HG03060 (cell line): ENCODE results near the gene YIPF1.
"Not testable (repeated sequence)": the region's sequence is repeated elsewhere in the genome, so short reads cannot be mapped to it uniquely, and the experiment has no call there.

ENCODE experiments used
- ATAC-seq: cut with Tn5 transposase; IDR thresholded peaks from one replicate; pipeline ENCODE4 v1.9.1; 2021; ENCODE audit warnings: low read depth, moderate number of reproducible peaks; ENCODE audit not compliant: unreplicated experiment

Gene YIPF1

DNA sequence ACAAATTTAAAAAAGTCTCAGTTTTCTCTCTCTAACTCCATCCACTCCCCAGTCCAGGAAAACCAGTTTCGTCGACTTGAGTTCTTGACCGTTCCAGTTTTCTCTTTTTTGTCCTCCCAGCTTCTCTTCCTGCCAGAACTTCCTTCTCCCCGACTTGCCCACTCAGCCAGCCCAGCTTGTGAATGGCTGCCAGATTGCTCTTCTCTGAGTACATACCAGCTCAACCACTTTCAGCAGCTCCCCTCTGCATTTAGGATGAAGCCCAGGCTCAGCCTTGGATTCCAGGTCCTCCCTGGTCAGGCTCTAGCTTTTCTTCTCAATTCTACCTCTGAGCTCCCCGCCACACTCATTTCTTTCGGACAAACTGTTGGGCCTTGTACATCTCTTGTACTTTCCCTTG is 5.8 kb upstream of the YIPF1 start:
- no peak for ATAC-seq

DNA sequence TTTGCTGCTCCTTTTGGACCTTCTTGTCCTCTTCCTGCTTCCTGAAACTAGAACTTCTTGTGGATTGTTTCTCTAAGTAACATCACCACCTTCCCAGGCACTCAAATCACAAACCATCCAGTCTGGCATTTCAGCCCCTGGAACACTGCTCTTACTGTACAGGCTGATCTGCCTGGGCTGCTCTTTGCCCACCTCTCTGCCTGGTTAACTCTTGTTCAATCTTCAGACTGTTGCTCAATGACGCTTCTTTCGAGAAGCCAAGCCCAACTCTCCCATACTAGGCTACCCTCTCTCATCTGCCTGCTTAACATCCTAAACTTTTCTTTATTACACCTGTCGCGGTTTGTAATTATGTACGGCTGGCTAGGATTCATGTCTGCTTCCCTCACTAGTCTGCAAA is 5.0 kb upstream of the YIPF1 start:
- no peak for ATAC-seq

DNA sequence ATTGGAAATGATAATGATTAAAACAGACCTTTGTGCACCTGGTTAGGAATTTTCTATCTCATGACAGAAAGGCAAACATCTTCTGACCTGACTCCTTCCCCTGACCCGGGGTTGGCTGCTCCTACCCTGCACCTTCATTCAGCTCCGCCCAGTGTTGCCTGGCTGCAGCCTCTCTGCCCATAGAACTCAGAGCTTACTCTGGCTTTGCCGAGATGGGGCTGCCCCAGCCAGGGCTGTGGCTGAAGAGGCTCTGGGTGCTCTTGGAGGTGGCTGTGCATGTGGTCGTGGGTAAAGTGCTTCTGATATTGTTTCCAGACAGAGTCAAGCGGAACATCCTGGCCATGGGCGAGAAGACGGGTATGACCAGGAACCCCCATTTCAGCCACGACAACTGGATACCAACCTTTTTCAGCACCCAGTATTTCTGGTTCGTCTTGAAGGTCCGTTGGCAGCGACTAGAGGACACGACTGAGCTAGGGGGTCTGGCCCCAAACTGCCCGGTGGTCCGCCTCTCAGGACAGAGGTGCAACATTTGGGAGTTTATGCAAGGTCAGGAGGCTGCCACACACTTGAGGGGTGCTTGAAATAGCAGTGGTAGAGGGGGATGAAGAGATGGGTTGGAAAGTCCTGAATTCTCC is 4.5 kb upstream of the YIPF1 start, which contains the start of gene DIO1:
Gene DIO1 (plus strand): TSS at position 189 of the 638 bp plus-strand sequence. CDS start 24 bp downstream, at position 213.
- no peak for ATAC-seq

DNA sequence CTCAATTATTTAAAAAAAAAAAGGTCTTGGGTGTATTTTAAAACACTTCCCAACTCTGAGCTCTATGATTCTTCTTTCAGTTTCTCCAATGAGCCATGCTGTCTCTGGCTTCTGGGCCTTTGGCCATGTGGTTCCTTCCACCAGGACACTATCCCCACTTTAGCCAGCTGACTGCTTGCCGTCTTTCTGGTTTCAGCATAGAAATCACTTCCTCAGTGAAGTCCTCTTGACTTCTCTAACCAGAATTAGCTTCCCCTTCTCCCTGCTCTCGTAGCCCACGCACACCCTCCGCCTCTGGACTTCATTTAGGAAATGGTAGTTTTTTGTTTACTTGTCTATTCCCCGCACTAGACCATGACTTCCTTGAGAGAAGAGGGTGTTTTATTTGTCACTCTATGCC is 3.3 kb upstream of the YIPF1 start:
- ATAC-seq, result no peak

DNA sequence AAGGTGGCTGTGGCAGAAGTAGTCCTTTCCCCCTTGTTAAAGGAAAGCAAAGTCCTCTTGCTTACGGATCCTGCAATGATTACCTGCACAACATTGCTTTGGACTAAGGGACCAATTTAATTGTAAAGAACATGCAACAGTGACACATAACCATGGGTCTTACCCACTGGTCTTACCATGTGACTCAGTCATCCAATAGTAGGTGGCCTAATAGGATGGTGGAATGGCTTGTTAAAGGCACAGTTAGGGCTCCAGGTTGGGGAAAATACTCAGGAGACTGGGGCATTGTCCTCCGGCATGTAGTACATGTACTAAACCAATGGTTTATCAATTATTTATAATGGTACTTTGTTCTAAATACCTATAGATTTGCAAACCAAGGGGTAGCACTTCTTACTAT is 2.1 kb upstream of the YIPF1 start:
- no peak for ATAC-seq

DNA sequence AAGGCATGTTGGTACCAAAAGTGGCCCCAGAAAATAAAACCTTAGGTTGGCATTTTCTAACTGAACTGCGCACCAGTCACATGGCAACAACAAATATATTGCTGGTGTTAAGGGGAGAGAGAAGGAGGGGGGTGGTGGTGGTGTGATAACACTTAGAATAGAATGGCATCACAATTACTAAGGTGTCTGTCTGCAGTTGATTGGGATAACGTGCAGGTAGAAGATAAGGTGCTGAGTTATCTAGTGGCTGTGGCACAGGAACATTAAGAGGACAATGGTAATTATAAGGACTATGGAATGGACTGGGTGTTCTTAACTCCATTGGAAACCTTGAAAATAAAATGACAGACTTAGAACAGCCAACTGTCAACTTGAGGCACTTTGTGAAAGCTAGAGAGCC is 1.4 kb upstream of the YIPF1 start:
- ATAC-seq, result no peak

DNA sequence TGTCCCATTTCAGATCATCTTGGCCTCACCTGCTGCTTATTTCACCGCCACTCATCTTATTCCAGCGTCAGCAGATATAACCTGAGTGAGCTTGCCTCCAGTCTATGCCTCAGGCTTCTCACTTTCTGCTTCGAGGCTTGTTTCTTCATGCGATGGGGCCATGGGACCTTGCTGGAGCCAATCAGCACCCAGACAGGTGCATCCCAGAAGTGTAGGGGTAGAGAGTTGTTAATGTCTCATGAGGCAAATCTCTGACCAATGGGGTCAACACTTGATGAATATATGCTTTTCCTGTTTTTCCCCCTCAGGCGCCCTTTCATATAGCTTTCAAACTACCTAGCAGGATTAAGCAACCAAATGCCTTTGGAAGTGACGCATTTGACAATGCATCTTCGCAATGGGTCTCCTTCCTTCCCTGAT is 935 bp upstream of the YIPF1 start:
- no peak for ATAC-seq

DNA sequence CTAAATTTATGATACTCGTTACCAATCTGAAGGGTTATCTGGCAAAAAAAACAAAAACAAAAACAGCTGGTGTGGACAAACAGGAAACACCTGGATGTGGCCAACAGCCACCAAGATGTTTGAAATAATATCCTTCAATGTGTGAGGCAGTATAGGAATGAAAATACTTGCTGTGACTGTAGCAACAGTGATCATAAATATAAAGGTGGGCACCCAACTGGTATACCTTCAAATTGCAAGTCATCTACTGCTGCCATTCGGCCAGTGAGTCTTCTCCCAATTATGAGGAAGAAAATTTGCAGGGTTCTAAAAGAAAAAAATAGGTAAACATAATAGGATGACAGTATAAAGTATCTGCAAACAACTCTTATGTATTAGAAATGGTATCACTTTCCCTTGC is 916 bp downstream of the YIPF1 start:
- no peak for ATAC-seq

DNA sequence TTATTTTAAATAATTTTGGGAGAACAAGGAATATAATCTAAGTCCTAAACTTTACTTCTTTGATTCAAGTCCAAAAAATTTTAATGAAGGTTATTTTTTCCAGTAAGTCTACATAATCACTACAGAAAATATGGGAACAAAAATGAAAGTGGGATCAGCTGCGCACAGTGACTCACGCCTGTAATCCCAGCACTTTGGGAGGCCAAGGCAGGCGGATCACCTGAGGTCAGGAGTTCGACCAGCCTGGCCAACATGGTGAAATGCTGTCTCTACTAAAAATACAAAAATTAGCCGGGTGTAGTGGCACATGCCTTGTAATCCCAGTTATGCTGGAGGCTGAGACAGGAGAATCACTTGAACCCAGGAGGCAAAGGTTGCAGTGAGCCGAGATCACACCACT is 6.0 kb downstream of the YIPF1 start:
- ATAC-seq, result not testable (repeated sequence)

DNA sequence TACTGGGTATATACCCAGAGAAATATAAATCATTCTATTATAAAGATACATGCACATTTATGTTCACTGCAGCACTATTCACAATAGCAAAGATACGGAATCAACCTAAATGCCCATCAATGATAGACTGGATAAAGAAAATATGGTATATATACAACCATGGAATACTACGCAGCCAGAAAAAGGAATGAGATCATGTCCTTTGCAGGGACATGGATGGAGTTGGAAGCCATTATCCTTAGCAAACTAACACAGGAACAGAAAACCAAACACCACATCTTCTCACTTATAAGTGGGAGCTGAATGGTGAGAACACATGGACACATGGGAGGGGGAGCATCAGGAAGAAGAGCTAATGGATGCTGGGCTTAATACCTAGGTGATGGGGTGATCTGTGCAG is 7.7 kb downstream of the YIPF1 start:
- ATAC-seq, result not testable (repeated sequence)

DNA sequence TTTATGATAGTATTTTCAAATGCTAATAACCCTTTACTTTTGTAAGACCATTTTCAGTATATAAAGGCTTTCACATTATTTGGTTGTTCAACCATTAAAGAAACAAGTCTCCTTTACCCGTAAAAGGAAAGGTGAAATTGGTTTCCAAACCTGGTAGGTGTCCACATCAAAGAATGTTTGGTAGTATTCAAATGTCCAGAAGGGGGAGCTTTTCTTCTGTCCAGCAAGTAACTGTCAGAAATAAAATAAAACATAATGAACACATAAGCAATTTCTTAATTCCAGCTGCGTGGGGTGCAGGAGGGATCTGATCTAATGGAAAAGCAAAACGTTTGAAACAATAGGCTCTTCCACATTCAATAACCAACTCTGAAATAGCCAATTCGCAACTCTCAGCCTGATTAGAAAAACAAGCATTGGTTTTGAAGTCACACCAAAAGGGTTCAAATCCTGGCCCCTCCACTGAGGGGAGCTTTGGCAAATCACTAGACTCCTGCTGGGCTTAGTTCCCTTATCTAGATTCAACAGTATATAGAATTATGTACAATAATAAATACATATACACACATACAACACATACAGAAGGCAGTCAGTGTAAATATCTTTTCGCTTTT is 11.0 kb downstream of the YIPF1 start:
- no peak for ATAC-seq

DNA sequence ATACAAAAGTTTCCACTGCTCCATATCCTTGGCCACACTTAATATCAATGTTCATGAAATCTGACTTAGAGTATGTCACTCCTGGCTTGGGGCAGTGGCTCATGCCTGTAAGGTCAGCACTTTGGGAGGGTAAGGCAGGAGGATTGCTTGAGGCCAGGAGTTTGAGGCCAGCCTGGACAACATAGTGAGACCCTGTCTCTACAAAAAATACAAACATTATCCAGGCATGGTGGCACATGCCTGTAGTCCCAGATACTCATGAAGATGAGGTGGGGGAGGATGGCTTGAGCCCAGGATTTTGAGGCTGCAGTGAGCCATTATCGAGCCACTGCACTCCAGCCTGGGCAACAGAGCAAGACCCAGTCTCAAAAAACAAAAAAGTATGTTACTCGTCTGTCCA is 14.4 kb downstream of the YIPF1 start:
- not testable (repeated sequence) for ATAC-seq

DNA sequence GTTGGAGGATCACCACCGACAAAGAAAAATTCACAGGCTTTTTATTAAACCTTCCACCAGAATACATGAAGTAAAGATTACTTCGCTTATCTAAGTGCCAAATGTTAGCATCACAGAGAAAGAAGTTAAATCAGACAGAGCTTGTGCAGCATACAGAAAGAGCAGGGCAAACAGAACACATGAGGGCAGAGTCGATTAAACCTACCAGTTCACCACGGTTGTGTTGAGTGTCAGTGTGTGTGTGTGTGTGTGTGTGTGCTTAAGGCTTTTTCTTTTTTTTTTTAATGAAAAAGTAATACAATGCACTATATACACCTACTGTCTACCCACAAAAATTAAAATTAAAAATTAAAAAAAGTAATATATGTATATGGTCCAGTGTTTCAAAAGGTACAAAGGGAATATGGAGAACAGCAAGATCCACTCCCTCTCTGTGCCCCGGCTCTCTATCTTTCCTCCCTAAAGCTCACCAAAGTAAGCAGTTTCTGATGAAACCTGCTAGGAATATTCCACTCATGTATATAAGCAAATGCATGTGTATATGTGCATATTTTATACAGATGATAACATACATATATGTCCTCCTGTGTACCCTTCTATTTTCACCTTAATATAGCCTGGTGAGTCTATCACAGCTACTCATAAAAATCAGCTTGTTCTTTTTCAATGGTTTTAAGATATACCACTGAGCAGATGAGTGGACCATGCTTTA is 17.7 kb downstream of the YIPF1 start:
- ATAC-seq, result no peak

DNA sequence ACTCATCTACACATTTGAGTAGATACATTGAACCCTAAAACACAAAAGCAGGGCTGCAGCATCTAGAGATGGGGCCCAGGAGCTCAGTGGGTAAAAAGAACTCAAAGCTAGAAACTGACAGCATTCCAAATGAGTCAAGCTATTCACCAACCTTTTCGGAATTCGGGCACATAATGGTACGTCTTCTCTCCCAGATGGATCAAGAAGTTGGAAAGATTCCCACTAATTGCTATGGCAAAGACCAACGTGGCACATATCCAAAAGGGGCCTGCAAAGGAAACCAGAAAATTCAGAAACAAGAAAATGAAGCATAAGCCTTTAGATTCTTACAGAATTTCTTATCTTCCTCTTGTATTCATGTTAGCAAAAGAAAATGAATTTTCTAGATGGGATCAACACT is 18.4 kb downstream of the YIPF1 start:
- no peak for ATAC-seq

DNA sequence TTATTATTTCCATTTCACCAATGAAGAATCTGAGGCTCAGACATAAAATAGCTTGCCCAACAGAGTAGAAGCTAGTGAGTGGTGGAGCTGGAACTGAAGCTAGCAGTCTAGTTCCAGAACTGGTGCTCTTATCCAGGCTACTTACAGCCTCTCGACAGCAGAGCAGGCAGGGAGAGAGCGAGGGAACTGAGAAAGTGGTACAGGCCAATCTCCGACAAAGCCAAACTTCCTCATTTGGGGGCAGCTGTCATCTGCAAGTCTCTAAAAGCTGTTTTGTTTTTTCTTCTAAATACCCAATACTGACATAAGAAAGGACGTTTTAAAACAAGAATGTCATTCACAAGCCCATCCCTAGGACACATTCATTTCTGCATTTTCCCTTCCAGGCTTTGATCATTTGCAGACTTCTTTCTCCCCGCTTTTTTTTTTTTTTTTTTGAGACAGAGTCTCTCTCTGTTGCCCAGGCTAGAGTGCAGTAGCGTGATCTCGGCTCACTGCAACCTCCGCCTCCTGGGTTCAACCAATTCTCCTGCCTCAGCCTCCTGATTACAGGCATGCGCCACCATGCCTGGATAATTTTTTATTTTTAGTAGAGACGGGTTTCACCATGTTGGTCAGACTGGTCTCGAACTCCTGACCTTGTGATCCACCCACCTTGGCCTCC is 20.0 kb downstream of the YIPF1 start:
- no peak for ATAC-seq

DNA sequence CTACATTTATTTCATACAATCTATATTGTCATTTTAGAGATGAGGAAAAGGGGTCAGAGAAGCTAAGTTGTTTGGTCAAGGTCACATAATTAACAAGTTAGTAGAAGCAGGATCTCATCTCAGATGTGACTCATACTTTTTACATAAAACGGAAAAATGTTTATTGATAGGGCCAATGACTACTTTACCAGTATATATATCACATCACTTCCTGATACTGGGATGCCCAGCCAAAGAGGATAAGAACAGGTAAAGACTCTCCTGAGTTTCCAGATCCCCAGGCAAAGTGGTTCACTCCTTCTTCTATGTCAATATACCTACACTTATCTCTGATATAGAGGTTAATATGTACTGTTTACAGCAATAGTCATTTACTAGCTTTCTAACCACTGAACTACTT is 21.0 kb downstream of the YIPF1 start:
- no peak for ATAC-seq

DNA sequence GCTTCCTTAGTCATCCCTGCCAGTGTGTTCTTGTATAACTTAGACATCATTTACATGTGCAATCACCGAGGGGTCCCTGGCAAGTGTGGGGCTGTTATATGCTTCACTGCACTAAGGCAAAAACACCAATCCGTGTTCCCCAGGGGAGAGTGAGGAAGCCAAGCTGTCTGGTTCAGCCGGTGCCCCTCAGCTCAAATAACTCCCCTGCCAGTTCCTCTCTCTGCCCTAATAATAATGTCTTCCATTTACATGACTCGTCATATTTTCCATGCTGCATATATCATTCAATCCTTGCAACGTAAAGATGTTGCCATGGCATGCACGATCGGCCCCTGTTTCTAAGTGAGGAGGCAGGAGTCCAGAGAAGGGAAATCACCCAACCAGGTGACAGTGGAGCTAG is 27.1 kb downstream of the YIPF1 start:
- ATAC-seq, result no peak

DNA sequence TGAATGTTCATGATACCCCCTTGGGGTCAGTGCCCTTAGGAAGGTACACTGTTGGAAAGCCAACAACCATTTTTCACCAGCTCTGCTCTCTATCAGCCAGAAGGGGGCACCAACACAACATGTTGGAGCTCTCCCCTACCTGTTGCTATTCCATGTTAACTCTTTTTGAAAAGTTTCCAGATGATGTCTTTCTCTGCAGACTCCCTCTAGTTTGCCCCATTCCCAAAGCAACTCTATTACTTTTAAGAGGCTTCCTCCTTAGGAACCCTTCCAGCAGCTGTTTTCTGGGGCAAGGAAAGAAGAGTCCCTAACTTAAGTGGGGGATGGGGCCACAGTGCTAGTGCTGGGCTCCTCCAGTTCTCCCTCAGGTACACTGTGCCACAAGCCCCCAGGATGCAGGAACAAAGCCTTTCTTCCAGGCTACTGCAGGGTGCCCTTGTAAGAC is 28.6 kb downstream of the YIPF1 start:
- no peak for ATAC-seq

DNA sequence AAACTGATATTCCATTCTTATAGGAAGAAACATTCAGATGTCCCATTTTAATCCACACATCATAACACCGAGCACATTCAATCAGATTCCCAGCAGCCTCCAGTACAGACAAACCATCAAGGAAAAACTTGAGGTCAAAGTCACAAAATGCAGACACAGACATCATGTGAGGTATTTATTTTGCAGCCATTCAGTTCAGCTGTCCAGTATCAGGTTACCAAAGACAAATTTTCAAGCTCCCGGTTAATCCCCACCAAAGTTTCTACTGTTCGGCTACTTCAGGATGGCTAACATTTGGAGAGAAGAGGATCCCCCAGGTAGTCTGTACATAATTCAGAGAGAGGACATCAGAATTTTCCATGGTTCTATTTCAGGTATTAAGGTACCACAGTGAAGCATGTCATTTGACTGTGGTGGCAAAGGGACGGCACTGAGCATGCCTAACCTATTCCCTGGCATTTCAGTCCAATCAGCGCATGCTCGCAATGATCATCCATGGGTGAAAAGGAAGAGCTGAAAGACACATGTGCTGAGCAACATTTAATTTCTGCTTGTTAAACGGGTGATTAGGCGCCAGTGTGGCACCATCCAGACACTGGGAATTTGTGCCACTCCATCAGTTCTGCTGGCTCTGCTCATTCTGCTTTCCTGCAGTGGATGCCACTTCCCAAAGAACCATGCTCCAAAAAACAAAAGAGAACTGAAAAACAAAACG is 37.9 kb downstream of the YIPF1 start:
- ATAC-seq, result no peak

DNA sequence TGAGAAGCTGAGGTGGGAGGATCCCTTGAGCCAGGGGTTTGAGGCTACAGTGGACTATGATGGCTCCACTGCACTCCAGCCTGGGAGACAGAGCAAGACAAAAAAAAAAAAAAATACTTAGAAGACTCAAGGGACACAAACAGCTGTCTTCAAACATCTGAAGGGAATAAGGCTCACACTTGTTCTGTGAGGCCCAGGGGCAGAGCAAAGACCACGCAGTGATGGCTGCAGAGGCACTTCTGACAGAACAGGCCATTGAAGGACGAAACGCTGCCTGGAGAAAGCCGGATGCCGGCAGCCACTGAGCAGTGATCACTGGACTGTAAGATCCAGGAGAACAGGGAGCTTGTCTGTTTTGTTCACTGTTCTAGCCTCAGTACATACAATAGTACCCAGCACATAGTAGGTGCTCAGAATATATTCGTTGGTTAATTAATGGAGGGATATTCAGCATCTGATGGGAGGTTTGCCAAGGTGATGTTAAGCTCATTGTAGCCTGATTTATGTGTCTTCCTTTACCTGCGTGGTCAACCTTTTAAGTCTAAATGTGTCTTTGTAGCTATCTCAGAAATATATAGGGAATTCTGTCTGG is 39.4 kb downstream of the YIPF1 start:
- ATAC-seq, result no peak
